CD4-positive, alpha-beta T cell treated with Interleukin-4 for 1 hour (primary cell): ENCODE results near the gene GSTK1.
A peak's percentile ranks its signal among the peaks of the same experiment; 100 is the strongest.
"Not testable (repeated sequence)": the region's sequence is repeated elsewhere in the genome, so short reads cannot be mapped to it uniquely, and the experiment has no call there.

Source experiments
- DNase-seq, 2 donors: peaks; one replicate each; pipeline ENCODE4 v3.0.0-alpha.2; 2020 to 2022

The GSTK1 gene

DNA sequence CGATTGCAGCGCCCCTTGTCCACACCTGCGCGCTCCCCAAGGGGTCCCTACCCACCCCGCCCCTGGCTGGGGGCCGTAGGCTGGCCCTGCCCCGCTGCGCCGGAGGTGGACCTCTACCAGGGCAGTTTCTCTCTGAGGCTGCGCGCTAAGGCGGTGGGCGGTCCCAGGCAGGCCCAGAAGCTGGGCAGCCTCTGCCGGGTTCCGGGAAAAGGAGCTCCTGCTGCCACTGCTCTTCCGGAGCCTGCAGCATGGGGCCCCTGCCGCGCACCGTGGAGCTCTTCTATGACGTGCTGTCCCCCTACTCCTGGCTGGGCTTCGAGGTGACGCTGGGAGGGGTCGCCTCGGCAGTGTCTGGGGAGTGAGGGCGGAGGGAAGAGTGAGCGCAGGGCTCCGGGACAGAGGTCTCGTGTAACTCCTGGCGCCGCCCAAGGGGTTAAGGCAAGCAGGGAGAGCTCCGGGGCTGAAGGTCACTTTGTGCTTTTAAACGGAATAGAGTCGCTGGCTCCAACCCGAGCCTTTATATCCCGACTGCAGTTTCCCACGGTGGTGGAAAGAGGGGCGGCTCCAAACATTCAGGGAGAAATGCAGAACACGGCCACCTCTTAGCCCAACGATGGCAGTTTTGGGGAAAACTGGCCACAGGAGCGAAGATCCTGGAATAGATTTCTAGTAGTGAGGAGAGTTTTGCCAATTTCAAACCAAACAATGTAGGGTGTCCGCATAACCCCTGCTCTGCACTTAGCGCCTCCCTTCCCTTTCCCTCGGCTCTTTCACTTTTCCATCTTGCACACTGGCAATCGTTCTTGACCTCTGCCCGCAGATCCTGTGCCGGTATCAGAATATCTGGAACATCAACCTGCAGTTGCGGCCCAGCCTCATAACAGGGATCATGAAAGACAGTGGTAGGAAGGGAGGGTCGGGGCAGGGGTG is at the start of gene GSTK1:
TSS of gene GSTK1 (plus strand) at position 176 of the 930 bp plus-strand sequence. CDS start at position 249, 73 bp downstream.
- DNase-seq, result peak; percentile 77 to 80

DNA sequence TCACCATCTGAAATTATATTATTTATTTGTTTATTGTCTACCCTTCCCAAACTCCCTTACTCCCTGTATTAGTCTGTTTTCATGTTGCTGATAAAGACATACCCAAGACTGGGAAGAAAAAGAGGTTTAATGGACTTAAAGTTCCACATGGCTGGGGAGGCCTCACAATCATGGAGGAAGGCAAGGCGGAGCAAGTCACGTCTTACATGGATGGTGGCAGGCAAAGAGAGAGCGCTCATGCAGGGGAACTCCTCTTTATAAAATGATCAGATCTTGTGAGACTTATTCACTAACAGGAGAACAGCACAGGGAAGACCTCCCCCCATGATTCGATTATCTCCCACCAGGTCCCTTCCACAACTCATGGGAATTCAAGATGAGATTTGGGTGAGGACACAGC is 49.8 kb upstream of the GSTK1 start:
- not testable (repeated sequence) for DNase-seq

DNA sequence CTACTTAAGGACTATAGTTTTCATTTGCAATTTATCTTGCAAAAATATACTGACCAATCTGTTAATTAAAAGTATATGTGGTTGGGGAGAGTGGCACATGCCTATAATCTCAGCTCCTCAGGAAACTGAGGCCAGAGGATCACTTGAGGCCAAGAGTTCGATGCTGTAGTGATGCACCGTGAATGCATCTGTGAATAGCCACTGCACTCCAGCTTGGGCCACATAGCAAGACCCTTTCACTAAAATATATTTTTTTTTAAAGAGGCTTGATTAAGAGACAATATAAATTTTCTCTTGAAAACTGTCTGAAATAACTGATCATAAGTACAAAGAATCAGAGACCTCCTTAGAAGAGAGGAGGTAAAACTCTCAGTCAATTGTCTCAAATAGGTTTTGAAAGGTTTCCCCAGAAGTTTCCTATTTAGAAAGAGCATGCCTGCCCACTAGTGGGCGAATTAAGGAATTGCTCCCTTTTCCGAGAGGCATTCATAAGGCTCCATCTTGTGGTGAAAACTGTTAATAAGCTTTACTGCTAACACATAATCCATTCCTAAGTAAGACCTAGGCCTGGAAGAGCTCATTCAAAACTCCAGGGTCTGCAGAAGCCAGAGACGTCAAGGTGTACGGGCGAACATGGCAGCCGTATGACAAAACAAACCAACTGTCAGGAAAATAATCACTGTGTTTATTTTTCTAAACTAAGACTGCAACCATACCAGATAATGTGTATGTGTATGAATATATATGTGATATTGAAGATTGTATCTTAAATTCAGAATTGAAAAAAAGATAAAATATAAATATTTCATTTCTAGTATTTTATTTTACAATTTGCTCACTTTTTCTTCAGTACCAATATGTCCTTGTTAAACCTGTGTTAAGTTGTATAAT is 48.2 kb upstream of the GSTK1 start:
- DNase-seq, result peak; percentile 79 to 85

DNA sequence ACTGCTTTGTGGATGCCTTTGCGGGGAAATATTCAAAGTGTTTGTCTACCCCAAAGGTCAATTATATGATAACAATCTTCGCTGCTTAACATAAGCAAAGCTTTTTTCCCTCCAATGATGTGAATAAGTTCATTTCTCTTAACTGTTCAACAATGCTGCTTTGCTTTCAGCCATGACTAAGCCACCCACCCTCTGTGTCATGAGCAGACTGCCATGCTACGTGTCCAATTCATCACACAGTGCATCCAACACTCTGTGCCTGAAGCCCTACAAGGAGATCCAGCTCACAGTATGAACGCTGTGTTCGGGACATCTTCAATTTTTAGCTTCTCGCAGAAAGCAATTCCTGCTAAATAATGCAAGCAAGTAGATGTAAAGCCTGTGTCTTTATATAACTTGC is 47.1 kb upstream of the GSTK1 start:
- DNase-seq, result no peak

DNA sequence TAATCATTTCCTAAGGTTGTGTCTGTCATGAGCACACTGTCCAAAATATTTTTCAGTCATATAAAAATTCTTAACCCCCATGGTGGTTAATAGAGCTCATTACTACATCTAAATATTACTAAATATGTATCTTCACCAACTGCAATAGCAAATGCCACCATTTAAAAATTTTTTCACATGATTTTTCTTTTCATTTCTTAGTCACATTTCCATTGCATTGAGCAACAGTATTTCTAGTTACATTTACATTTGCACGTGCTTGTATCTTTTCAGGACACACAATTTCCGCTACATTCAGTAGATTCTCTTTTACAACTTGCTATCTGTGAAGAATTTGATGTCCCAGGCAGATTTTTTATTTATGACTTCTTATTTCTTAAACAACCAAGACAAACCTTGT is 46.6 kb upstream of the GSTK1 start:
- DNase-seq, result no peak

DNA sequence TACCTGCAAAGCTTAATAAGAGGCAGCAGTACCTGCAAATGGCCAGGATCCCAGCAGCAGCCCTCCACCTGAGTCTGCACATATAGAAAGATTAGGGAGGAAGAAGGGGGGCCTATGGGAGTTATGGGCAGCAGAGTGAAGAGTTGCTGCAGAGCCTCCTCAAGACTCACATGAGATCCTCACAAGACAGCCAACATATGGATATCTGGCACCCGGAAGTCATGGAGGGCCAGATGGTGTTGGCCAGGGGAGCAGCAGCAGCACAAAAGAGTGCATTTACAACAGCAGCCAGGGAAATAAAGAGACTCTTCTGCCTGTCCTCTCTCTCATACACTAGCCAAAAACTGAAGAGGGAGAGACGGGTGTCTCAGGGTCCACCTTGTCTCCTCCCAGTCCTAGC is 45.4 kb upstream of the GSTK1 start:
- DNase-seq, result no peak

DNA sequence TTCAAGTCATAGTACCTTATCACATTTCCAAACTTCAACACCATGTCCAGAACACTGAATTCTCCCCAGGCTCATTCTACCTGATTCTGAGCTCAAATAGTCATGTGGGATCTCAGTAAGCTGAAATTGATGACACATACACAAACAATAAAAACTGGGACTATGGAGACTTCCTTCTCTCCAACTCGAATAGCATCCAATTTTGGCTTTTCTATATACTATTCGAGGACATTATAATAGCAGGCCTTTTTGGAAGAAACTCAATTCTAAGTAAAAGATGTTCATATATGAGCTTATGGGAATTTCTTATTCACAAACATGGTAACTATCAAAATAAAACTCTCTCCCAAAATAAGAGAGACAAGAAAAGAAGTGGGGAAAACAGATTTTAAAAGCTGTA is 42.0 kb upstream of the GSTK1 start:
- DNase-seq, result no peak

DNA sequence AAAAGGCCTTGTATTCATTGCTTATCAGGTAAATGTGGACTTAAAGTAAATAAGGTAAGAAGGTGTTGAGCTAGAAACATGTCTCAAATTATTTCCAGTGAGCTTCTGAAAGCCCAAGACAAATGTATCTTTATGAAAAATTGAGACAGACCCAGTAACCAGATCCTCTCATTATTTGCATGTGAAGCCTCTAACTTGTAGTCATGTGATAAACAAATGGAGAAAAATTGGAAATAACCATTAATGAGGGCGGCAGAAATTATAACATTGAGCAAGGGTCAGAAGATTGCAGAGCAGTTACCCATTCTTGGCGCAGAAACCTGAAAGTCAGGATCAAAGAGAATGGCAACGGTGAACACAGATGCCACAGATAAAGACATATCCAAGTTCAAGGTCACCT is 41.5 kb upstream of the GSTK1 start, which contains the start of gene TAS2R40:
TSS of gene TAS2R40 (plus strand) at position 301 of the 400 bp plus-strand sequence. CDS start at position 343, 42 bp downstream.
- no peak for DNase-seq

DNA sequence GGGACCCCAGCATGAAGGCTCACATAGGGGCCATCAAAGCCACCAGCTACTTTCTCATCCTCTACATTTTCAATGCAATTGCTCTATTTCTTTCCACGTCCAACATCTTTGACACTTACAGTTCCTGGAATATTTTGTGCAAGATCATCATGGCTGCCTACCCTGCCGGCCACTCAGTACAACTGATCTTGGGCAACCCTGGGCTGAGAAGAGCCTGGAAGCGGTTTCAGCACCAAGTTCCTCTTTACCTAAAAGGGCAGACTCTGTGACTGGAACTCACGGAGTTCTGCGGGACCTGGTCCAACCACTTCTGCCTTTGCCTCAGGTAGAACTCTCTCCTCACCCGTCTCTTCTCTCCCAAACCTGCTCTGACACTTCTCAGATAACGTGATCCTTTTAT is 40.5 kb upstream of the GSTK1 start:
- DNase-seq, result peak in 1 of 2 donors; percentile 59

DNA sequence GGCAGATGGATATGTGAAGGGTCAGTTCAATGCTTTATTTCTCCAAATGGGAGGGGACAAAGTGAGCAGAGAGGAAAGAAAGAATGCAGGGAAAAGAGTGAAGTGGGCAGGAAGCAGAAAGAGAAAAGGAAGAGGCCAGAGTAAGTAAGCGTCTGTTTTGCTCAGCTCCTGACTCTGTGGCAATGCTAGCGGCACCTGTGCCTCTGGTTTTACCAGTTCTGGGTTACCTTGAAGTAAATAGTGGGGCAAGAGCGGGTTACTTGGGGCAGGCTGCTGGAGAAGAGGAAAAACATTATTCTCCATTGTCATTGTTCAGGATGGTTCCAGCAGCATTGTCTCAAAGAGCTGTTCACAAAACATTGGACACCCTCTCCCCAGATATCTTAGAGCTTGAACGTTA is 39.5 kb upstream of the GSTK1 start:
- no peak for DNase-seq

DNA sequence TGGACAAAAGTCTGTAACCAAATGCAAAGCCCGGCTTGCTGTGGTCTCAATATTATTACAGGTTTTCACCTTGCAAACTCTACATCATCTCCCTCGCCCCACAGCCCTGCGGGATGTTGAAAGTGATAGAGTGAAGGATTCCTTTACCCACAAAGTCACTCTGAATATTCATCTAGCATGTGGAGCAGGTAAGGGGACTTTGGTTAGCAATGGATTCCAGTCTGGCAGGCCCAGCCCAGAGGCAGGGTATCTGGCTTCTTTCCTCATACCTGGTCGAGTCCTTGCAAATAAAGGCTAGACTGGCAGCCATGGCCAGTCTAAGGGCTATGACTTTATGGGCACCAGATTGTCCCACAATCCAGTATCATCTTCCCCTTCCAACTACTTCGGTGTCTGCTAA is 38.2 kb upstream of the GSTK1 start:
- DNase-seq, result no peak

DNA sequence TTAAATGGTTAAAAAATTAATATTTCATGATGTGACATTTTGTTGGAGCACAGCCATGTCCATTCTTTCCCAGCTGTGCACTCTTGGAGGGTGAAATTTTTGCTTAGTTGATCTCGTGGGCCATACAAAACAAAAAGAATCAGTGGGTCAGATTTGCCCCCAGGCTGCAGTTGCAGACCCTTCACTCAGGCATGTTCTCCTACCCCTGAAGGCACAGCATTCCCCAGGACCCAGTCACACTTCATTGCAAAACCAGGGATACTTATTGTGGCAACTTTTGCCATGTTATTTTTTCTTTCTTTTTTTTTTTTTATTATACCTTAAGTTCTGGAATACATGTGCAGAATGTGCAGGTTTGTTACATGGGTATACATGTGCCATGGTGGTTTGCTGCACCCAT is 35.4 kb upstream of the GSTK1 start:
- DNase-seq, result no peak

DNA sequence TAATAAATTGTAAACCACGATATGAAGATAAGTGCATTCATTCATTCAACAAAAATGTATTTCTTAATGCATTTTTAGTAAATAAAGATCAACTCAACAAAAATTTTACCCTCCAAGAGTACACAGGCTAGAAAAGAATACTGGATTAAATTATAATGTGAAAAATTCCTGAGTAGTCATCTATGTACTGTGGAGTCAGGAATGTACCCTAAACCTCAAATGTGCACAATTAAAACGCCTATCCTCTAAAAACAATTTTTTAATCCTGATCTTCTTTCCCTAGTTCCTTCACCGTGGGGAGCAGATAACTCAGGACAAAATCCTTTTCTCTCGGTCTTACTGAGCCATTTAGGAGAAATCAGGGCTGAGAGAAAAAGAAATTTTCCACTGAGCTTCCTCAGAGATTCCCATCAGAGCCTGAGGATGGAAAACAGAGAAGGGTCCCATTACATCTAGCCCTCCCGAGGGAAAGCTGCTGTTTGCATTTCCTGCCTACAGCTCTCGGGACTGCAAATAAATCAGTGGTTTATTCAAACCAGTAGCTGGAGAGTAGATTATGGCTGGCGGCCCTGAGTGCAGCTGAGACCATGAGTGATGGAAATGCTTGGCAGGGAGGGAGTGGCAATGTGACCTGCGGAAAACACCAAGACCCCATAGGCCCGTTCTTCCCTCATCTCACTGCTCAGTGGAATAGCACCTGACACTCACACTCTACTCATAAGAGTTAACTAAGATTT is 34.0 kb upstream of the GSTK1 start:
- DNase-seq, result no peak

DNA sequence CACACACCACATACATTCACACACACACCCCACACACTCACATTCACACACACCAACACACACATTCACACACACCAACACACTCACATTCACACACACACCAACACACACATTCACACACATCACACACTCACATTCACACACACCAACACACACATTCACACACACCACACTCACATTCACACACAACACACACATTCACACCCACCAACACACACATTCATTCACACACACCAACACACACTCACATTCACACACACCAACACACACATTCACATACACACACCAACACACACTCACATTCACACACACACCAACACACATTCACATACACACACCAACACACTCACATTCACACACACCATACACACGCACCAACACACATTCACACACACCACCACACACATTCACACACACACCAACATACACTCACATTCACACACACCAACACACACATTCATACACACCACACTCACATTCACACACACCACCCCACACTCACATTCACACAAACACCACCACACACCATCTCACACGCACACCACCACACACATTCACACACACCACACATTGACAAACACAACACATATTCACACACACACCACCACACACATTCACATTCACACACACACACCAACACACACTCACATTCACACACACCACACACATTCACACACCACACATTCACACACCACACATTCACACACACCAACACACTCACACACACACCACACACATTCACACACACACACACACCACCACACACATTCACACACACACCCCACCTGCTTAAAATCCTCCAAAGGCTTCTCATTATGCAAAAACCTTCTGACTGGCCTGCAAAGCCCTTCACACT is 32.4 kb upstream of the GSTK1 start:
- DNase-seq, result no peak

DNA sequence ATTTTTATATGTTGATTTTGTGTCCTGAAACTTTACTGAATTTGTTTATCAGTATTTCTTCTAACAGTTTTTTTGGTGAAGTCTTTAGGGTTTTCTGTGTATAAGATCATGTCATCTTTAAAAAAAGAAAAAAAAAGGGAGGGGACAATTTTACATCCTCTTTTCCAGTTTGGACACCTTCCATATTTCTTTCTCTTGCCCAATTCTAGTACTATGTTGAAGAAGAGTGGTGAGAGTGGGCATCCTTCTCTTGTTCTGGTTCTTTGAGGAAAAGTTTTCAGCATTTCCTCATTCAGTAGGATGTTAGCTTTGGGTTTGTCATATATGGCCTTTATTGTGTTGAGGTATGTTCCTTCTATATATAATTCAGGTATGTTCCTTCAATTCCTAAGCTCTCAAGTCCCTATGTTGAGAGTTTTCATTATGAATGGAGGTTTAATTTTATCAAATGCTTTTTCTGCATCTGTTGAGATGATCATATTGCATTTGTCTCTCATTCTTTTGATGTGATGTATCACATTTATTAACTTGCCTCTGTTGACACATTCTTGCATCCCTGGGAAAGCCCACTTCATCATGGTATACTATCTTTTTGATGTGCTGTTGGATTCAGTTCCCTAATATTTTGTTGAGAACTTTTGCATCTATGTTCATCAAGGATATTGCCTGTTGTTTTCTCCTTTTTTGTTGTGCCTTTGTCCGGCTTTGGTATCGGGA is 29.3 kb upstream of the GSTK1 start:
- DNase-seq, result no peak

DNA sequence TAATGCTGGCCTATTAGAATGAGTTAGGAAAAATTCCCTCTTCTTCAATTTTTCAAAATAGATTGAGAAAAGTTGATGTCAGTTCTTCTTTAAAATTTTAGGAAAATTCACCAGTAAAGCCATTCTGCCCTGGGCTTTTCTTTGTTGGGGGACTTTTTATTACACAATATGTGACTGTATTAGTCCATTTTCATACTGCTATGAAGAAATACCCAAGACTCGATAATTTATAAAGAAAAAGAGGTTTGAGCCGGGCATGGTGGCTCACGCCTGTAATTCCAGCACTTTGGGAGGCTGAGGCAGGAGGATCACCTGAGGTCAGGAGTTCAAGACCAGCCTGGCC is 28.7 kb upstream of the GSTK1 start:
- no peak for DNase-seq

DNA sequence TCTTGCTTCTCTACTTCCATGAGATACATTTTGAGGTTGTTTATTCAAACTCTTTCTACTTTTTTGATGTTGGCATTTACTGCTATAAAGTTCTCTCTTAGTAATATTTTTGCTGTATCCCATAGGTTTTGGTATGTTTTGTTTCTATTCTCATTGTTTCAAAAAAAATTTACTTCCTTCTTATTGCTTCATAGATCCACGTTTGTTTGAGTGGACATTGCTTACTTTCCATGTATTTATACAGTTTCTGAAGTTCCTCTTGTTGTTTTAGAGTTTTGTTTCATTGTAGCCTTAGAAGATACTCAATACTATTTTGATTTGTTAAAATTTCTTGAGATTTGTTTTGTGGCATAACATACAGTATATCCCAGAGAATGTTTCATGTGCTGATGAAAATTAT is 27.7 kb upstream of the GSTK1 start:
- DNase-seq, result no peak

DNA sequence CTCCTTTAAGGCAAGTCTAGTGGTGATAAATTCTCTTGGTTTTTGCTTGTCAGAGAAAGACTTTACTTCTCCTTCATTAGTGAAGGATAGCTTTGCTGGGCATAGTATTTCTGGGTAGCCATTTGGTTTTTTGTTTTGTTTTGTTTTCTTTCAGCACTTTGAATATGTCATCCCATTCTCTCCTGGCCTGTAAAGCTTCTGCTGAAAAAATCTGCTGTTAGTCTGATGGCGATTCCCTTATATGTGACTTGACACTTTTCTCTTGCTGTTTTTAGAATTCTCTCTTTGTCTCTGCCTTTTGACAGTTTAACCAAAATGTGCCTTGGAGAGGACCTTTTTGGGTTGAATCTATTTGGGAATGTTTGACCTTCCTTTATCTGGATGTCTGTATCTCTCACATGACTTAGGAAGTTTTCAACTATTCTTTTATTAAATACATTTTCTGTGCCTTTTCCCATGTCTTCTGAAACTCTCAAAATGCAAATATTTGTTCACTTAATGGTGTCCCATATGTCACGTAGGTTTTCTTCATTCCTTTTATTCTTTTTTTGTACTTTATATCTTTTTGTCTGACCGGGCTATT is 26.7 kb upstream of the GSTK1 start:
- DNase-seq, result no peak

DNA sequence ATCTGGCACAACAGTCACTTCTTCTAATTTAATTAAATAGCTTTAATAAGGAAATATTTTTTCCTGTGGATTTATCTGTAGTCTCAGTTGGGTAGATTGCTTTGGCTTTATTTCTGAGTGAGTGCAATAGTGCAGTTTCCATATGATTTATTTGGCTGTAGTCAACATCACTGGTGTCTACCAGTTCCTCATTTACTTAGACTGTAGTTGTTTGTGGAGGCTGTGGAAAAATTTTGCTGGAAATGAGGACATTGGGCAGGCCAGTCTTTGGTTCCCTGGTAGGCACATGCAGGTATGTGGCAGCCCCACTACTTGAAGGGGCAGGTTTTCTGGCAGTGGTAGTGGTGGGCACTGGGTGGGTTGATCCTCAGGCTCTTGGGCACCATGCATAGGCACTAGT is 25.9 kb upstream of the GSTK1 start:
- no peak for DNase-seq

DNA sequence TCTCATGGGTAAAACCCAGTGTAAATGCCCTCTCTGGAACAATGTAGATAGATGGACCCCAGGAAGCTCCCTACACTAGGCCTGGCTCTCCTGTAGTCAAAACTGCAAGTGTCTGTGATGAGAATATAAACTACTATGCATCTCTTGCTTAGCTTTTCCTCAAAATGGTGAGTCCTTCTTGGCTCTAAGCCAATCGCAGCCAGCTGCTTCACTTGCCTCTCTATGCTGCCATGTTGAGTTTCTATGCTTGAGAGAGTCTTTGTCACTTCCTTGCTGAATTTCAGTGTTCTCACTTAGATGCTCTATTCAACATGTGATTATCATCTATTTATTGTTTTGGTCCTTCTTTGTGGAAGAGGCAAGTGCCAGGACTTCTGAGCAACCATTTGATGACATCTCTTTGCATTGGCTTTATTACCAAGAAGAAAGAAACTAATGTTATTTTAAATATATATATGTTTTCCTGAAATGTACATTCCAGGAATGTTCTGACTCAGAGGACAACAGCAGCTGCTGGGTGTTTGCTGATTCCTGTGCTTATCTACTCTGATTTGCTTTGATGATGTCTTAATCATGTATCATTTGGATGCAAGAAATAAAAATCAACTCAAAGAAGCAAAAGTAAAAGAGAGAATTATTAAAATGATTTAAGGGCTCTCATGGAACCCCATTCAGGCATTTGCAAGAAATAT is 24.8 kb upstream of the GSTK1 start:
- no peak for DNase-seq
